HG03457 (cell line): ENCODE data around the gene STRADB.
"Not testable (repeated sequence)": the region's sequence is repeated elsewhere in the genome, so short reads cannot be mapped to it uniquely, and the experiment has no call there.

Source experiments
- ATAC-seq: cut with Tn5 transposase; IDR thresholded peaks from one replicate; pipeline ENCODE4 v1.9.1; 2021; ENCODE audit warnings: moderate number of reproducible peaks; ENCODE audit not compliant: unreplicated experiment

The STRADB gene

GRCh38 chr2:201465524-201465971, 14.0 kb downstream of the STRADB start:
- no peak for ATAC-seq

DNA sequence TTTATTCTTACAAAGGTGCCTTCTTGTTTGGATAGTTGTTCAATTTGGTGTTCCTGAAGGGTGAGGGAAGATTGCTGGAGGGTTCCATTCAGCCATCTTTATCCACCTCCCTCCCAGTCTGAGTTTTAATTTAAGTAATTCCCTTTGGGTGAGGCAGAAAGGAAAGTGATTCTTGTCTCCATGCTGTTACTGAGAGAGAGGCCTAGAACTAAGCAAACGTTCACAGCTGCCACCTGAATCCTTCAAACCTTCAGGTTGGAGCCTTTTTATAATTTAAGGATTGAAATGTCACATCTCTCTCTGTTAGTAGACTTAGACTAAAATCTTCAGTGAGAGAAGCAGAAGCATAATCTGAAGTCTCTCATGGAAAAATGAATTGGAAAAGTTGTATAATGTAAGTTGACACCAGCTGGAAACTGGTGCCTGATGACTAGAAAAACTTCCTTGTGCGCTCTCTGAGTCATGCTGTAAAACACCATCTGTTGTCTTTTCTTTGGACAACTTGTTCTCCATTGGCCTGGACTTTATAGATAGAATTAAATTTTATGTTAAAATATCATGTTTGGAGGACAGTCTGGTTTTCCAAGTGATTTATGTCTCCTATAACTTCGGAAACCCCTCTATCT, 14.6 kb downstream of the STRADB start:
- no peak for ATAC-seq

DNA sequence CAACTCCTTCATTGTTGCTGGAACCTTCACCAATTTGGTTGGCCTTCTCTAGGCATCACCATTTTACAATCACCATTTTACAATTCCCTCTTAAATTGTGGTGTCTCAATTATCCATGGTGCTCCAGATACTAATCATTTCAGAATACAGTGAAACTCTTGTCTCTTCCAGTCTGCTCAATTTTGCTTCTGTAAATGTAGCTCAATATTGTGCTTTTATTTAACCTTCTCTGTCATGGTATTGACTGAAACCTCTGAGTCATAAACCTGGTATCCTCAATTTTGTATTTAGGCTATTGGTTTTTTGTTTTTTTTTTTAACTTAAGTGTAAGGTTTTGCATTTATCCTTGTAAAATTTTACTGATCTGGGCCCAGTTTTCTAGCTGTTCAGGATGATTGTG, 16.1 kb downstream of the STRADB start:
- no peak for ATAC-seq

DNA sequence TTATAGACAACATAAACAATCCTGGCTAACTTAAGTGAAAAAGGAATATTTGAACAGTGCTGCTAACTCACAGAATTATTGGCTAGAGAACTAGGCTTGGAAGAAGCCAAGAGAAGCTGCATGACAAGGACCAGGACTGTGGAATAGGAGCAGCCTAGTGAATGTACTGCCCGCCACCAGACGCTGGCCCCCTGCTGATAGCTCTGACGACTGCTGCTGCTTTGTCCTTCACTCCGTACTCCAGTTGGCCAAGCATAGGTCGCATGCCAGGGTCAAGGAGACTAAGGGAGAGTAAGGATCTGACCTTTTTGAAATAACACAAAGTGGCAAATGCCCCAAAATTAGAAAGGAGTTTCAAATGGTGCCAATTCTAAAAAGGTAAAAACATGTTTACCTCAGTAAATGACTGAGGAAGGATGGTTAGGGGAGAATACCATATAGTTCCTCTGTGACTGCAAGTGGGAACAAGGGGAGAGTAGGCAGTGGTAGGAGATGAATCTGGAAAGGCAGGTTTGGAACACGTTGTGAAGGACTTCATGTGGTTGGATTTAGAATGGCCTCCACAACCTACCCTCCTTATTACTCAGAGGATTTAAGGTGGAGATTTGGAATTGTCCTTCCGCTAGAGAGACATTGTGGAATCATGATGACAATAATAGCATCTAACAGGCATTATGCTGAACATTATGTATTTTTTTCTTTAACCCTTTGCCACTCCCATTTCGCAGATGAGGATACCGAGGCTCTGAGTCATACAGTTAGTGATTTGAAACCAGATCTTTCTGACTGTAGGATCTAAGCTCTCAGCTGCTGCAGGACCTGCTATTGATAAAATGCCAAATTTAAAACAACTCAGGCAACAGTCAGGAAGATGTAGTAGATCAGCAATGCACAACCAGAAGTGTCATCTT, 19.5 kb downstream of the STRADB start:
- no peak for ATAC-seq

DNA sequence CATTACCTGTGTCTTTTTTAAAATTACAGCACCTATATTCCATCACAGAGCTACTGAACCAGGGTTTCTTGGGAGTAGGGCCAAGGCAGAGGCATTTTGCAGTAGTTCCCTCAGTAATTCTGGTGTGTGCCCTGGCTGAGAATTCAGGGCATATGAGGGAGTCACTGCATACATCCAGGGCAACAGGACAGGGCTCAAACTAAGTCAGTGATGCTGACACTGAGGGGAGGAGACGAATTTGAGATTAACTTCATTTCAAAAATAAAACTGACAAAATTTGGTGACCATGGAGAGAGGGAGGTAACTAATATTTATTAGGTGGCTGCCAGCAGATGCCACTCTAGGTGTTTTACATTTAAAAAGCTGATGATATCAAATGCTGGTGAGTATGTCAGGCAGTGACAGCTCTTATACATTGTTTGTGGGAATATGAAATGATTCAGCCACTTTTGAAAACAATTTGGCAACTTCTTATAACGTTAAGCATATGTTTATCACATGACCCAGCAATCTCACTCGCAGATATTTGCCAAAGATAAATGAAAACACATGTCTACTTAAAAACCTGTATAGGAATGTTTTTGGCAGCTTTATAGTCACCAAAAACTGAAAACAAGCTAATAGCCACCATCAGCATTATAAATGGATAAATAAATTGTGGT, 20.3 kb downstream of the STRADB start:
- no peak for ATAC-seq

DNA sequence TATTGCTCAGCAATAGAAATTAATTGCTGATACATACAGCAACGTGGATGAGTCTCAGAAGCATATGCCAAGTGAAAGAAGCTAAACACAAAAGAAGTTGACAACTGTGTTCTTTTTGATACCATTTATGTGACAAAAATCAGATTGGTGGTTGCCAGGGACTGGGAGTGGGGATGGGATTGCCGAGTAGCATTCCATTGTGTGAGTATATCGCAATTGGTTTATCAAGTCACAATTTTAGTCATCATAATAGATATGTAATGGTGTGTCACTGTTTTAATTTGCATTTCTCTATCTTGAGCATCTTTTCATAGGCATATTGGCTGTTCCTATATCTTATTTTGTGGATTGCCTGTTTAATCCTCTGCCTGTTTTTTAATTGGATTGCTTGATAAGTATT, 20.9 kb downstream of the STRADB start:
- ATAC-seq = no peak

DNA sequence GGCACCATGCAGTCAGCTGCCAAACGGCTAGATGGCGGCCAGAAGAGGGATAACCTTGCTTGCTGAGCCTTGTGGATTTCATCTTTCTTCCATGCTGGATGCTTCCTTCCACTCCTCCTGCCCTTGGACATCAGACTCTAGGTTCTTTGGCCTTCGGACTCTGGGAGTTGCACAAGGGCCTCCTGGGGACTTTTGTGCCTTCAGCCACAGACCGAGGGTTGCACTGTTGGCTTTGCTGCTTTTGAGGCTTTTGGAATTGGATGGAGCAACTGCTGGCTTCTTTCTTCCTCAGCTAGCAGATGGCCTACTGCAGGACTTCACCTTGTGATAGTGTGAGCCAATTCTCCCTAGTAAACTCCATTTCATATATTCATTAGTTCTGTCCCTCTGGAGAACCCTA, 31.0 kb downstream of the STRADB start:
- no peak for ATAC-seq

DNA sequence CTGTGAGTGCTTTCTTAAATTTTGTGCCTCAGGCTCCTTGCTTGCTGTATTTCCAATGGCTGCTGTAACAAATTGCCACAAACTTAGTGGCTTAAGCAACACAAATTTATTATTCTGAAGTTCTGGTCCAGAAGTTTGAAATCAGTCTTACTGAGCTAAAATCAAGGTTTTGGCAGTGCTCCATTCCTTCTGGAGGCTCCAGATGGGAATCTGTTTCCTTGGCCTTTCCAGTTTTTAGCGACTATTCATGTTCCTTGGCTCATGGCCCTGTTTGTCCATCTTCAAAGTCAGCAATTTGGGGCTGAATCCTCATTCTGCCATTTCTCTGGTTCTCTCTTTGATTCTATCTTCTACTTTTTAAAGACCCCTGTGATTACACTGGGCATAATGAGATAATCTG, 31.8 kb downstream of the STRADB start:
- ATAC-seq = no peak

DNA sequence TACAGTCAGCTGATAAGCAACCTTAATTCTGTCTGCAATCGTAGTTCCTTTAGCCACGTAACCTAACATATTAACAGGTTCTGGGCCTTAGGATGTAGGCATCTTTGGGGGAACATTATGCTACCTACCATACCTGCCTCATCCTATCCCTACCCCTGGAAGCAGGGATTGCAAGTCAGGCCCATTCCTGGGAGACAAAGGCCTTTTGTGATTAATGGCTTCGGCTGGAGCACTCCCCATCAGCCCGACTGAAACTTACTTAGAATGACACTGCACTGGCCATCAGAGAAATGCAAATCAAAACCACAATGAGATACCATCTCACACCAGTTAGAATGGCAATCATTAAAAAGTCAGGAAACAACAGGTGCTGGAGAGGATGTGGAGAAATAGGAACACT, 32.2 kb downstream of the STRADB start:
- ATAC-seq = not testable (repeated sequence)

GRCh38 chr2:201484805-201485204, 33.3 kb downstream of the STRADB start:
- no peak for ATAC-seq

DNA sequence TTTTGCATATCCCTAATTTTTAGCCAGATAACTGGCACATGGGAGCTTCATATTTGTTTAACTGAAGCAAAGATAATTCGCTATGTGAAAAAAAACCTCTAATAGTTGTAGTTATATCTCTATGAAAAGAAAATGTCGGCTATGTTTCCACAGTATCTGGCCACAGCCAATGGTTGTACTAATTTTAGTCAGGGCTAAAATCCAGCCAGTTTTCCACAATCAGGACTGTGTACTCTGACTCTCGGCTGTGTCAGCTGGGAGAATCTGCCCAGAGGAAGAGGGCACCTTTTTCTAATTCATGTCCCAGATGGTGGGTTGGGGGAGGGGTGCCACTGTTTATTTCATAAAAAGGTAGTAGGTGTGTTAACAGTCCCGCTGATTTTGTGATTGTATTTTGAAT, 38.8 kb downstream of the STRADB start:
- no peak for ATAC-seq

DNA sequence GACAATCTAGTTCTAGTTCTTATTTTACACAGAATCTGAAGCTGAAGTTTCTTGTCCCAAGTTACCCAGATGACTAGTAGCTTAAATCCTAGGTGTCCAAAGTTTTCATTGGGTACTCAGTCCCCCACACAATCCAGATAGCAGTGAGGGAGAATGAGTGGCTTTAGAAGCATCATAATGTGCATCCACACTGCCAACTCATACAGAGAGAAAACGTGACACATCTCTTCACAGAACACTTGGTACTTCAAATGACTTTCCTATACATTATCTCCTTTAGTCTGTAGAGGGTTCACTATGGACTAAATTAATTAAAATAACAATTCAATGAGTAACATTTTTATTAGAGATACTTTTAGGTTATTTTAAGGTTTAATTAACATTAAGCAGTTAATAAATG, 45.2 kb downstream of the STRADB start:
- no peak for ATAC-seq

DNA sequence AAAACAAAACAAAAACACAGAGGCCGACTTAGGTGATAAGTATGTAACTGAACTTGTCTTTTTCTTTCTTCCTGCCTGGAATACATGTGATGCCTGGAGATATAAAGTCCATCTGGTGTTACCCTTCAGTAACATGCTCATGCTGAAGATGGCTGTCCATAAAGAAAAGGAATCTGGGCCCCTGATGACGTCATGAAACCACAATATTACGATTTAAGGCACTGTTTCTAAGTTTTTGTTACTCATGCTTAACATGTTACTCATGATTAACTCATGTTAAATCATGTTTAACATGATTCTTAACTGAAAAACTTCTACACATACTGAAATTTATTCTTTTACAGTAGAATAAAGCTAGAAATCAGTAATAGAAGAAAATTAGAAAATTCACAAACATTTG, 49.0 kb downstream of the STRADB start:
- ATAC-seq = no peak

- no peak for ATAC-seq
Measured at GRCh38 chr2:201502713-201503112, 51.2 kb downstream of the STRADB start.

- no peak for ATAC-seq
Measured at GRCh38 chr2:201507725-201508124, 56.2 kb downstream of the STRADB start.

DNA sequence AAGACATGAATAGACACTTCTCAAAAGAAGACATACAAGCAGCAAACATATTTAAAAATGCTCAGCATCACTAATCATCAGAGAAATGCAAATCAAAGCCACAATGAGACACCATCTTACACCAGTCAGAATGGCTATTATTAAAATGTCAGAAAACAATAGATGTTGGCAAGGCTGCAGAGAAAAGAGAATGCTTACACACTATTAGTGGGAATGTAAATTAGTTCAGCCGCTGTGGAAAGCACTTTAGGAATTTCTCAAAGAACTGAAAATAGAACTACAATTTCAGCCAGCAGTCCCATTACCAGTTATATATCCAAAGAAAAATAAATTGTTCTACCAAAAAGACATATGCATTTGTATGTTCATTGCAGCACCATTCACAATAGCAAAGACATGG, 61.7 kb downstream of the STRADB start:
- no peak for ATAC-seq

GRCh38 chr2:201515573-201516246, 64.2 kb downstream of the STRADB start:
- no peak for ATAC-seq

DNA sequence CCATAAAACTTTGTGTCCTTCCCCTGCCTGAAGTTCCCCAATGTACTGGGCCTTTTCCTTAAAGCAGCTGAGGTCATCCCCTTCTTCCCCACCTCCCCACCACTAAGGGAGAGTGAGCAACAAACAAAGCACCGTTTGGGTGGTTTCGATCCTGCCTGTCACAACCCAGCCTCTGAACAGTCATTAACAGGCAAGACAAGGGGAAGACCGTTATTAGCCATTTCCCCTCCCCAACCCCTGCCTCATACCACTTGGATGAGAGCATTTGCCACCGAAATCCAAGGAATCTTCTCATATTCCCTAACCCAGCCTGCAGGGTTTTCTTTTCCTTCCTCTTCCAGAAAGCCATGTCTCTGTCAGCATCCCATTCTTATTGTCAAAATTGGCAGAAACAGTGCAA, 65.6 kb downstream of the STRADB start:
- ATAC-seq = no peak

GRCh38 chr2:201520201-201520600, 68.7 kb downstream of the STRADB start:
- no peak for ATAC-seq

DNA sequence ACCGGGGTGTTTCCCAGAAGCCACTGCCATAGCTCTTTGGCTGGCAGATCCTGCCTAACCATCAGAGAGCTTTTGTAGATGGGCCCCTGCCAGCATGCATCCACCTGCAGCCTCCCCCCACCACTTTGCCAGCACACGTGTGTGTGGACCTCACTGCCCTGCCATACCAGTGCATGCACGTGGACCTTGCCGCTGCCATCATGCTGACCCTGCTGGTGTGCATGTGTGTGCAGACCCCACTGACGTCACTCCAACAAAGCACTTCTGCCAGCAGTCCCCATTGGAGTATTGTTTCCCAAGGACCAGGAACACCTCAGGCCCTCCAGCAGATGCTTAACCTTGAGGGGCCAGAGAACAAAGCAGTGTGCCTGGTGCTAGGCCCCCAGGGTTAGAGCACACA, 71.4 kb downstream of the STRADB start:
- no peak for ATAC-seq

DNA sequence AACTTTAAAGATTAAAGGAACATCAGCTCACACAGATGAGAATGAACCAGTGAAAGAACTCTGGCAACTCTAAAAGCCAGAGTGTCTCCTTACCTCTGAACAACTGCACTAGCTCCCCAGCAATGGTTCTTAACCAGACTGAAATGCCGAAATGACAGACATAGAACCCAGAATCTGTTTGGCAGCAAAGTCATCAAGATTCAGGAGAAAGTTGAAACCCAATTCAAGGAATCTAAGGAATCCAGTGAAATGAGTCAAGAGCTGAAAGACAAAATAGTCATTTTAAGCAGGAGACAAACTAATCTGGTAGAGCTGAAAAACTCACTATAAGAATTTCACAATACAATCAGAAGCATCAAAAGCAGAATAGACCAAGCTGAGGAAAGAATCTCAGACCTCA, 72.0 kb downstream of the STRADB start:
- ATAC-seq = no peak
